T-helper 2 cell treated with Interferon-gamma antibody and Interleukin-4, amounts not matched to agents 5 μg/mL and 100 μg/mL, for 36 hours (primary cell): Measurements from ENCODE around the gene UMODL1.
"Not testable (repeated sequence)": the region's sequence is repeated elsewhere in the genome, so short reads cannot be mapped to it uniquely, and the experiment has no call there.

Source experiments
- DNase-seq: peaks from one replicate; pipeline ENCODE4 v3.0.0; 2021; ENCODE audit warnings: low spot score
- H3K27ac Mint-ChIP-seq: one replicate; pipeline ENCODE4 v1.8.0; 2021; ENCODE audit warnings: mild to moderate bottlenecking, mixed read lengths
- H3K27me3 Mint-ChIP-seq: one replicate; pipeline ENCODE4 v1.8.0; 2021; ENCODE audit warnings: low read depth, mixed read lengths
- H3K36me3 Mint-ChIP-seq: one replicate; pipeline ENCODE4 v1.8.0; 2021; ENCODE audit warnings: low read depth, mixed read lengths
- H3K4me1 Mint-ChIP-seq: one replicate; pipeline ENCODE4 v1.8.0; 2021; ENCODE audit warnings: low read depth, mixed read lengths
- H3K4me3 Mint-ChIP-seq: one replicate; pipeline ENCODE4 v1.8.0; 2022; ENCODE audit warnings: mild to moderate bottlenecking, moderate library complexity, mixed read lengths
- H3K9me3 Mint-ChIP-seq: one replicate; pipeline ENCODE4 v1.8.0; 2021; ENCODE audit warnings: mixed read lengths

Gene UMODL1

DNA sequence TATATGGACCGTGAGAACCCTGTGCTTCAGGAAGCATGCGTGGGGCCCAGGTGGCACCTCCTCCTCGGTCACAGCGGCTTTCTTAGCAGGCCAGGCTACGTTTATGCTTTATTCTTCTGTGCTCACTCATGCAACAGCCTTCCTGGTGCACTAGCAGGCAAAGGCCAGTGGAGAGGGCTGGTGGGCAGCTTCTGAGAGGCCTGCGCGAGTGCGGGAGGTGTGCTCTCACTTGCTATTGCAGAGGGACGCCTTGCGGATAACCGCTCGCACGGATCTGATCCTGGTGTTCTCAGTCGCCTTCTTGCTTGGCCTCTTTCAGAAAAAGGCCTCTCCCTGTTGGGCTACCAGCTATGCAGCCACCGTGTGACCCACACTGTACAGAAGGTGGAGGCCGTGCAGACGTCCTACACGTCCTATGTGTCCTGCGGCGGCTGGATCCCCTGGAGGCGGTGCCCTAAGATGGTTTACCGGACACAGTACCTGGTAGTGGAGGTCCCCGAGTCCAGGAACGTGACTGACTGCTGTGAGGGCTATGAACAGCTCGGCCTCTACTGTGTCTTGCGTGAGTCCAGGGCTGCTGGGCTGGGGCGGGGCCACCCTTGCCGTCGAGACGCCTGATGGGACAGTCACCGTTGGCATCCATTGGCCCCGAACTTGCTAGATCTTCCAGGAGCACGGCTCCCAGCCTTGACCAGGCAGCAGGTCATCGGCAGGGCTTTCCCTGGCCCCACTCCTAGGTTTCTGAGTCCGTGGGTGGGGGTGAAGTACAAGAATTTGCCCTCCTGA, 4.8 kb downstream of the UMODL1 start:
- no peaks in the 10 kb centered on the region for H3K36me3 Mint-ChIP-seq
- no peaks in the 10 kb centered on the region for H3K4me1 Mint-ChIP-seq
- H3K27ac Mint-ChIP-seq: no peak overlapping the region
- no peak for DNase-seq
- H3K9me3 Mint-ChIP-seq: no peaks in the 10 kb centered on the region
- peaks cover 3% of the 10 kb centered on the region for H3K27me3 Mint-ChIP-seq
- no peak overlapping the region for H3K4me3 Mint-ChIP-seq

DNA sequence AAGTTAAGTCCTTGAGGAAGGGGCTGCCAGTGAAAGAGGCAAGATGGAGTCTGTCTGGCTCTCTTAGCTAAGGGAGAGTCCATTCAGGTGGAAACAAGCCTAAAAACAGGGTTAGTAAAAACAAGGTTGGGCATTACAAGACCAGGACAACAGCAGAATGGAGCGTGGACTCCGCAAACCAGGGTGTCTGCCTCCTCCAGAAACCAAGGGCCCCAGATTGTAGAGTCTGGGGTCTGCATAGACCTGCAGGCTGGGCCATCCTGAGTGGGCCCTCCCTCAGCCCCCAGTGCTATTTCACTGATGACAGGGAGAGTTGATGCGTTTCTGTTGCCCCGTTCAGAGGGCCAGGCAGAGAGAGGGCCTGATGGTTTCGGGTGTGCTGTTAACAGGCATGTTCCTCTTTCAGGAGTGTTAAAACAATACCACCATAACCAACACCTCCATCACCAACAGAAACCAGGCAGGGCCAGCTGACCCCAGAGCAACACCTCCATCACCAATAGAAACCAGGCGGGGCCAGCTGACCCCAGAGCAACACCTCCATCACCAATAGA, 6.6 kb downstream of the UMODL1 start:
- H3K27ac Mint-ChIP-seq, H3K36me3 Mint-ChIP-seq, DNase-seq, H3K4me1 Mint-ChIP-seq, H3K27me3 Mint-ChIP-seq, H3K9me3 Mint-ChIP-seq, H3K4me3 Mint-ChIP-seq: not testable (repeated sequence)

DNA sequence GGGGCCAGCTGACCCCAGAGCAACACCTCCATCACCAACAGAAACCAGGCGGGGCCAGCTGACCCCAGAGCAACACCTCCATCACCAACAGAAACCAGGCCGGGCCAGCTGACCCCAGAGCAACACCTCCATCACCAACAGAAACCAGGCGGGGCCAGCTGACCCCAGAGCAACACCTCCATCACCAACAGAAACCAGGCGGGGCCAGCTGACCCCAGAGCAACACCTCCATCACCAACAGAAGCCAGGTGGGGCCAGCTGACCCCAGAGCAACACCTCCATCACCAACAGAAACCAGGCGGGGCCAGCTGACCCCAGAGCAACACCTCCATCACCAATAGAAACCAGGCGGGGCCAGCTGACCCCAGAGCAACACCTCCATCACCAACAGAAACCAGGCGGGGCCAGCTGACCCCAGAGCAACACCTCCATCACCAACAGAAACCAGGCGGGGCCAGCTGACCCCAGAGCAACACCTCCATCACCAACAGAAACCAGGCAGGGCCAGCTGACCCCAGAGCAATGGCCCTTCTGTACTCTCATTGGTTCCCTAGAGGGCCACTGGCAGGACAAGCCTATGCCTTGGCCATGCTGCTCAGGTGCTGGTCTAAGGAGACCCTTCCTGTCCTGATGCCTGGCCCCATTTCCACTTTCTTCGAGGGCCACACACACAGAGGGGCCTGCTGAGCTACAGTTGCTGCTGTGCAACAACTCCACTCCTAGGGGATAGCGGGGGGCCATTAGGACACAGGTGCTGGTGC, 7.3 kb downstream of the UMODL1 start:
- not testable (repeated sequence) for H3K4me3 Mint-ChIP-seq, H3K9me3 Mint-ChIP-seq, H3K27ac Mint-ChIP-seq, H3K4me1 Mint-ChIP-seq, H3K27me3 Mint-ChIP-seq, DNase-seq, H3K36me3 Mint-ChIP-seq

DNA sequence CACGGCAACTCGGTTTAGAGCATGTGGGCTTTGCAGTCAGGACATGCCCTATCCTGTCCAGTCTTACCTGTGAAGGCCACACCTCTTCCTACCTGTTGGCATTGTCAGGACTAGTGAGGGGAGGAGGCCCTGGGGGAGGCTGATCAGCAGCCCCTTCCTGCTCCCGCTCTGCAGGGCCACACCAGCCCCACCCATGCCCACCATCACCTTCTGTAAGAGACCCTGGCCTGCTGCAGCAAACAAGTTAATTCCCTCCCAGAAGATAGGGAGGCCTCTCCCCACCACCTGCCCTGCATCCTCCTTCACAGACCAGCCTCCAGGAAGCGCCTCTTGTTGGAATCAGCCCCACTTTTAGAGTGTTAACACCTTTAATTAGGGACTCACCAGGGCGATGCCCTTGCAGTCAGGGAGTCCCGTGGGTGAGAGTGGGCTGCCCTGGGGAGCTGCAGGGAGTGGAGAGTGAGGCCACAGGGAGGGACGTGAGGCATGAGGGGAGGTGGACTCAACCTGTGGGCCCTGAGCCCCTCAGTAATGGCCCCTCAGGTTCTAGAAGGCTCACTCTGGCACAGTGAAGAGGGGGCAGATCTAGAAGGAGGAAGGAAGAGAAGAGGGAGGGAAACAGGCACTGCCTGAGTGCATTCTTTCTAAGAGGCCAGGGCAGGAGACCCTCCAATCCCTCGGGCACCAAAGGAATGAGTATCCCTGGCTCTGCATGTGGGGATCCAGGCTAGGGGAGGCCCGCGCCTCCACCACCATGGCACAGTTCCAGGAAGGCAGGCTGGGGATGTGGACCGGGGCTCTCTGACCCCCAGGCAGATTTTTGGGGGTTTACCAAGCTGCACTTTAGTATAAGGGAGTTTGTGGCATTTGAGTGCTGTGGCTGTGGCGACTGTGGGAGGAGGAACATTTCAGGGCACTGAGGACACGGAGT, 8.2 kb downstream of the UMODL1 start:
- H3K27ac Mint-ChIP-seq: no peak overlapping the region
- no peaks in the 10 kb centered on the region for H3K27me3 Mint-ChIP-seq
- H3K36me3 Mint-ChIP-seq: no peaks in the 10 kb centered on the region
- H3K4me1 Mint-ChIP-seq: no peaks in the 10 kb centered on the region
- no peaks in the 10 kb centered on the region for H3K9me3 Mint-ChIP-seq
- DNase-seq: no peak
- no peak overlapping the region for H3K4me3 Mint-ChIP-seq

DNA sequence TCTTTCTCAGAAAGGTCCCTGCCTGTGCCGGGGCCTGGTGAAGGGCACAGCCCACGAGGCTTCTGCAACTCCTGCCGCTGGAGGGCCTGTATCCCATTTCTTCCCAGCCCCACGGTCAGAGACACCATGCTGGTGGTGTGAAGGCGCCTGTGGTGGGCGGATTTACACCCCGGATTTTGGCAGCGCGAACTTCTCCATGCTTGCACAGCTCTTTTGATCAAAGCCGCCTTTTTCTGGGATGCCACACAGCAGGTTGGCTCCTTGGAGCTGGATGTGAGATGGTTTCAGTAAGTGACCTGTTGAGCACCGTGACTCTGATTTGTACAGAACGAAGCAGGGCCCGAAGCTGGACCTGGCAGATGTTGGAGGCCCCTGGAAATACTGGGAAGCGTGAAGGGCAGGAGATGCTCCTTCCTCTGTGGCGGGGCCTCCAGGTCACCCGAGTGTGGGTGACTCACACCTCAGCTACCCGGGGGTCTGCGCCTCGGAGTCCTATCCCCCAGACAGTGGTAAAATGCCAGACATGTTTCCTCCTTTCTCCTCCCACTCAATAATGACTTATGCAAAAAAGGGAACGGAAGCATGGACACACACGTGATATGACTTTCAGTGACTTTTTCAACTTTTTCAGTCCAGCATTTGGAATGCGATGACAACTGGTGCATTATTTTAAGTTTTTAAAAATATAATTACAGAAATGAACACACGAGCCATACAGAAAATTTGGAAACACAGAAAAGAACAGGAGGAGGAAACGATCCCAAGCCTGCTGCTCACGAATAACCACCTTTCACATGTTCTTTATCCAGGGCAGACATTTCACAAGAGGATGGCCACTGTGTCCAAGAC, 9.0 kb downstream of the UMODL1 start:
- no peak overlapping the region for H3K4me3 Mint-ChIP-seq
- no peaks in the 10 kb centered on the region for H3K4me1 Mint-ChIP-seq
- no peaks in the 10 kb centered on the region for H3K36me3 Mint-ChIP-seq
- no peak for DNase-seq
- H3K27ac Mint-ChIP-seq: no peak overlapping the region
- no peaks in the 10 kb centered on the region for H3K27me3 Mint-ChIP-seq
- H3K9me3 Mint-ChIP-seq: no peaks in the 10 kb centered on the region

DNA sequence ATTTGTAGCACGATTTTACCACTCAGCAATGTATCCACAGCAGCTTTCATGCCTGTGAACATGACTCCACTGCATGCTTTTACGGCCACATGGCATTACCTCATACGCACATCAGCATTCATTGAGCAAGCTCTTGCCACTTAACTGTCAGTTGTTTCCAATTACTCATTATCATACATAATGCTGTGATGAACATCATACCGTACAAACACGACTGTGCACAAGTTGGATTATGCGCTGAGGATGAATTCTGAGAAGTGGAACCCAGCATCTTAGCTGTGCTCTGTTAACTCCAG, 9.6 kb downstream of the UMODL1 start:
- Mint-ChIP-seq H3K27ac (no peak overlapping the region), H3K4me3 (no peak overlapping the region), H3K36me3 (no peaks in the 10 kb centered on the region), H3K27me3 (no peaks in the 10 kb centered on the region), H3K4me1 (no peaks in the 10 kb centered on the region), H3K9me3 (no peaks in the 10 kb centered on the region)
- no peak for DNase-seq

DNA sequence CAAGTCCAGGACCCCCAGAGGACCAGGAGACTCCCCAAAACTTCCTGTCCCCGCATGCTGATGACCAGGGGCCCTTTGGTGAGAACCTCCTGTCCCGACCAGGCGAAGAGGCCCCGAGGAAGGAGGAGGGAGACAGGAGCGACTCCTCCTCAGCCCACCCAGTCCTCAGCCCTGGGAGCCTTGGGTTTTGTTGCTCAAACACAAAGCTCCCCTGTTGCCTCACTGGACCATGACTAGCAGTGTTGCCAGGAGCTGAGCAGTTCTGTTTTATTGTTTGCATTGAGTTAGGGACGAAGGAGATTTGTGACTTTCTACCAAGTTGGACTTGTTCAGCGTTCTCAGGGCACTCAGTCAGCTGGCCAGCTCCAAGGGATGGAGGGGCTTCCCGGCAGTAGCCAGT, 10.0 kb downstream of the UMODL1 start:
- Mint-ChIP-seq H3K27me3 (no peaks in the 10 kb centered on the region), H3K4me3 (no peak overlapping the region), H3K27ac (no peak overlapping the region), H3K36me3 (no peaks in the 10 kb centered on the region), H3K9me3 (no peaks in the 10 kb centered on the region), H3K4me1 (no peaks in the 10 kb centered on the region)
- DNase-seq: no peak

DNA sequence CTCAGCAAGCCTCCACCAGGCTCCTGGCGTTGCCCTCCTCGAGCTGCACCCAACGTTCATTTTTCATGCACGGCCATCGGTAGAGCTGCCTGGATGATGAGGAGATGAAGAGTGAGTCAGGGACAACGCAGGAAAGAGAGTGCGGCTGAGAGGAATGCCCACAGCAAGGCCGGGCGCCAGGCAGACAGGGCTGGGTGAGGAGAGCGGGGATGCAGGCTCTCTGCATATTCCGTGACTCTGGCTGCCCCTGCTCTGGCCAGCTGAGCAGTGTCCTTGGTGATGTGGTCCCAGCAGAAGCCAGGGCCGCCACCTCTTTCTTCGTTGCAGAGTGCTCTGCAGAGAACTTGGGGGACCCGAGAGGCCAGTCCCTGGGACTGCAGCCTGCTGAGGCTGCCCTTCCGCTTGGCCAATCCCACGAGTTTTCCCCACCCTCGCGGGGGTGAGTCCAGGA, 10.8 kb downstream of the UMODL1 start:
- Mint-ChIP-seq H3K36me3 (no peaks in the 10 kb centered on the region), H3K27me3 (no peaks in the 10 kb centered on the region), H3K27ac (no peak overlapping the region), H3K4me1 (no peaks in the 10 kb centered on the region), H3K4me3 (no peak overlapping the region), H3K9me3 (no peaks in the 10 kb centered on the region)
- DNase-seq: no peak

DNA sequence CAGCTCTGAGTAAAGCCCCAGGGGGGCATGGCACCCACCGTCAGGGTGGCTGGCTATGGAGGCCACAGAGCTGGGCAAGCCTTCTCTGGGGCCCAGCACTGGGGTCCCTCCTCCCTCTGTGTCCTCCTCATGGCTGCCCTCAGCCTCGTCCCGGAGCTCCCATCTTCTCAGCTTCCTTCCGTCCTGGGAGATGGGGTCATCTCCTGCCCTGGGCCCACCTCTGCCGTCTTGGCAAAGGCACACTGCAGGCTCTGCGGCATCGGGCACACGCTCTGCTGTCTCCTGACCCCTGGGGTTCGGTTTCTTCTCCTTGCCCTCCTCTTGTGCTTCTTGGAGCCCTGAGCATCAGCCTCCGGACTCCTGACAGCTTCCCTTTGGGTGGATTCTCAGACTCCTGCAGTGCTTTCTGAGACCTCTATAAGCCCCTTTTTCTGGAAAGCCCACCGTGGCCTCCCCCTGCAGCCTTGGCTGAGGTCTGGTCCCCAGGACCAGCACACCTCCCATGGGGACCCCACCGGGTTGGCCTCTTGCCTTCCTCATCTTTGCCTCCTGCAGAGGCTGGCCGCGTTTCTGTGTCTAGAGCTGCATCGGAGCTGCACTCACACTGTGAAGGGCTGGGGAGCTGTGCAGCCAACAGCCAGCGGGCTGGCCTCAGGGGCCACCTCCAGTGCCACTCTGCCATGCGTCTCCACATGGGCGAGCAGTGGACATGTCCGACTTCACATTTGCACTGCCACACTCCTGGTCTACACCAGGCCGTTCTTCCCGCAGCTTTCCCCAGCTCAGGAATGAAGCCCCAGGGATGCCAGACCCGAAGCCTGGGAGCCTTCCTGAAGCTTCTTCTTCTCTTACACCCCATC, 11.6 kb downstream of the UMODL1 start:
- H3K4me3 Mint-ChIP-seq: no peak overlapping the region
- no peaks in the 10 kb centered on the region for H3K9me3 Mint-ChIP-seq
- no peaks in the 10 kb centered on the region for H3K27me3 Mint-ChIP-seq
- no peaks in the 10 kb centered on the region for H3K36me3 Mint-ChIP-seq
- no peaks in the 10 kb centered on the region for H3K4me1 Mint-ChIP-seq
- no peak for DNase-seq
- H3K27ac Mint-ChIP-seq: no peak overlapping the region

DNA sequence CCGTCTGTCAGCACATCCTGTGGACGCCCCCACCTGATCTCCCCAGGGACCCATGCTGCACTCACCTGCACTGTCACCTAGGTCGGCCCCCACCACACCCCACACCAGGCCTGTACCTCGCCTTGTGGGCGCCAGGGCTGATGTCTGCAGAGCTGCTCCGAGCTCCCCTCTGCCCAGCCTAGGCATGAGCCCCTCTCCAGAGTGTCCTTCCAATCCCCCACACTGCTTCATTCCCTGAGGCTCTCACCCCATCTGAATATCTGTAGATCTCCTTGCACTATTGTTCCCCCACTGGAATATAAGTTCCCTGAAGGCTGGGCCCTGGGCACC, 12.2 kb downstream of the UMODL1 start:
- Mint-ChIP-seq H3K27me3 (no peaks in the 10 kb centered on the region), H3K4me1 (no peaks in the 10 kb centered on the region), H3K27ac (no peak overlapping the region), H3K4me3 (no peak overlapping the region), H3K9me3 (no peaks in the 10 kb centered on the region), H3K36me3 (no peaks in the 10 kb centered on the region)
- DNase-seq: no peak

DNA sequence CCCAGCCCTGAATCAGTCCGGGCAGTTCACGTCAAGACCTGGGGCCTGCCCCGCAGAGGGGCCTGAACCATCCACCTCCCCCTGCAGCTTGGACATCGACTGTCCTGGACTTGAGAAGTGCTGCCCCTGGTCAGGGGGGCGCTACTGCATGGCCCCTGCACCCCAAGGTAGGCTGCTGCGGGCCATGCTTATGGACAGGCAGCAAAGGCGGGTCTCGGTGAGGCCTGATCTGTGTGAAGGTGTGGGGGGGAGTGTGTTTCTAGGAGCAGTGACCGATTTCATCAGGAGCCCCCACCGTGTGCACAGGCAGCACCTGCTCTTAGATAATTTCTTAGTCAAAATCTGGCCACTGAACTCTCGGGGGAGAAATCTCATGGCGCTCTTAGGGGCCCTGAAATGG, 13.0 kb downstream of the UMODL1 start:
- Mint-ChIP-seq H3K27me3 (no peaks in the 10 kb centered on the region), H3K9me3 (no peaks in the 10 kb centered on the region), H3K4me1 (peaks cover 5% of the 10 kb centered on the region), H3K36me3 (no peaks in the 10 kb centered on the region), H3K27ac (no peak overlapping the region), H3K4me3 (no peak overlapping the region)
- DNase-seq: no peak

DNA sequence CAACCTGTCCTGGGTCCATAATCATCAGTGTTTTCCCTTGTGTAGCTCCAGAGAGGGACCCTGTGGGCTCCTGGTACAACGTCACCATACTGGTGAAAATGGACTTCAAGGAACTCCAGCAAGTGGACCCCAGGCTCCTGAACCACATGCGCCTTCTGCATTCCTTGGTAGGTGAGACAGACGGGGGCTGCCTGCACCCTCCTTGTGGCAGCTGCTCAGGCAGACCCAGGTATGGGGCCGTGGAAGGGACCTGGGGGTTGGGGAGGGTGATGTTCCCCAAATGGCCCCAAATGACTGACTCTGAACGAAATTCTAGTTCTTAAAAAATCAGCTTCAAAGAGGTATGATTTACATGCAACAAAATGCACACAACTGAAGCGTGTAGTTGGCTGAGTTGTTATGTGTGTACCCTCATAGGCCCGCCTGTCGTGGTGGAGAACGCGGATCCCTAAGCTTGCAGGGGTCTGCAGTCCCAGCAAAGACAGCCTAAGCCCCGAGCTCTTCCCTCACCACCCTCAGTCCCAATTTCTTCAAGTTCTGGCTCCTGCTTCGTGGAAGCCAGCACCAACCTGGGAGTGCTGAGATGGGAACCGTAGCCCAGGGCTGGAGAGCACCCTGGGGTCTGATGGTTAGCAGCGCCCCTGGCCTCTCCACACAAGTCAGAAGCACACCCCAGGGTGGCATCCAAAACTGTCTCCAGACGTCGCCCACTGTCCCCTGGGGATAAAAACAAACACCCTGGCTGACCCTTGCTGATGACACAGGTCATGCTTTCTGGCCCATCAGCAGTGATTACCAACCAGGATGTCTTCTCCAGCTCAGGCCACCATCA, 14.3 kb downstream of the UMODL1 start:
- Mint-ChIP-seq H3K27me3 (no peaks in the 10 kb centered on the region), H3K4me3 (no peak overlapping the region), H3K9me3 (no peaks in the 10 kb centered on the region), H3K36me3 (no peaks in the 10 kb centered on the region), H3K27ac (no peak overlapping the region), H3K4me1 (peaks cover 11% of the 10 kb centered on the region)
- no peak for DNase-seq
